ENCODE measurements around the gene KIF3A.

DNA sequence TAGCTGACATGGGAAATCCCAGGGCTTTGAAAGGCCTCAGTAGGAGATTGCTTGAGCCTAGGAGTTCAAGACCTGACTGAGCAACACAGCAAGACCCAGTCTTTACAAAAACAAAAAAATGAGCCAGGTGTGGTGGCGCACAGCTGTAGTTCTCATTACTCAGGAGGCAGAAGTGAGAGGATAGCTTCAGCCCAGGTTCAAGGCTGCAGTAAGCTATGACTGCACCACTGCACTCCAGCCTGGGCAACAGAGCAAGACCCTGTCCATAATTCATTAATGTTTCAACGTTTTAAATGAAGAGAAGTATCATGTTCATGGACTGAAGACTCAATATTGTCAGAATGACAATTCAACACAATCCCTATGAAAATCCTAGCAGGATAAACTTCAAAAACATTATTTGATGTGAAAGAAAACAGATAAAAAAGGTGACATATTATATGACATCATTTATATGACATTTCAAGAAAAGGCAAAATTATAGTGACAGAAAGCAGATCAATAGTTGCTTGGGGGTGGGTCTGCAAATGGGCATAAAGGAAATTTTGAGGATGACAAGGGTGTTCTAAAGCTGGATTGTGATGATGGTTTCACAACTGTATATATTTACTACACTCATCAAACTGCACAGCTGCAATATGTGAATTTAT lies 3.7 kb downstream of the KIF3A start:
- TF ChIP-seq, protein P1, sequence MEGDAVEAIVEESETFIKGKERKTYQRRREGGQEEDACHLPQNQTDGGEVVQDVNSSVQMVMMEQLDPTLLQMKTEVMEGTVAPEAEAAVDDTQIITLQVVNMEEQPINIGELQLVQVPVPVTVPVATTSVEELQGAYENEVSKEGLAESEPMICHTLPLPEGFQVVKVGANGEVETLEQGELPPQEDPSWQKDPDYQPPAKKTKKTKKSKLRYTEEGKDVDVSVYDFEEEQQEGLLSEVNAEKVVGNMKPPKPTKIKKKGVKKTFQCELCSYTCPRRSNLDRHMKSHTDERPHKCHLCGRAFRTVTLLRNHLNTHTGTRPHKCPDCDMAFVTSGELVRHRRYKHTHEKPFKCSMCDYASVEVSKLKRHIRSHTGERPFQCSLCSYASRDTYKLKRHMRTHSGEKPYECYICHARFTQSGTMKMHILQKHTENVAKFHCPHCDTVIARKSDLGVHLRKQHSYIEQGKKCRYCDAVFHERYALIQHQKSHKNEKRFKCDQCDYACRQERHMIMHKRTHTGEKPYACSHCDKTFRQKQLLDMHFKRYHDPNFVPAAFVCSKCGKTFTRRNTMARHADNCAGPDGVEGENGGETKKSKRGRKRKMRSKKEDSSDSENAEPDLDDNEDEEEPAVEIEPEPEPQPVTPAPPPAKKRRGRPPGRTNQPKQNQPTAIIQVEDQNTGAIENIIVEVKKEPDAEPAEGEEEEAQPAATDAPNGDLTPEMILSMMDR (IDR thresholded peaks at IDR 0.05), result no peak
- no peak for TF ChIP-seq POLR2A (IDR thresholded peaks at IDR 0.05)

All from testis (tissue), 2 donors.